Gastrocnemius medialis (tissue), 4 donors: ENCODE data around the gene CHRD.

Source experiments
- CTCF ChIP-seq, 5 experiments: fragments of 450-650 bp in 3 of 5; fragments of 200-600 bp in 2 of 5; sonication (generic) in 2 of 5; IDR thresholded peaks in 4 of 5; conservative IDR thresholded peaks in 1 of 5; 1 replicate in 4 of 5; 2 replicates in 1 of 5; pipeline ENCODE4 v1.5.1; 2016 to 2019; ENCODE audit warnings: antibody characterized with exemption in 5 of 5, mild to moderate bottlenecking in 3 of 5, moderate library complexity in 3 of 5
- POLR2A ChIP-seq, 2 donors: fragments of 450-650 bp; IDR thresholded peaks; one replicate each; pipeline ENCODE4 v1.6.1; 2017; ENCODE audit warnings: antibody characterized with exemption in 2 of 2, mild to moderate bottlenecking in 2 of 2, moderate library complexity in 2 of 2

DNA sequence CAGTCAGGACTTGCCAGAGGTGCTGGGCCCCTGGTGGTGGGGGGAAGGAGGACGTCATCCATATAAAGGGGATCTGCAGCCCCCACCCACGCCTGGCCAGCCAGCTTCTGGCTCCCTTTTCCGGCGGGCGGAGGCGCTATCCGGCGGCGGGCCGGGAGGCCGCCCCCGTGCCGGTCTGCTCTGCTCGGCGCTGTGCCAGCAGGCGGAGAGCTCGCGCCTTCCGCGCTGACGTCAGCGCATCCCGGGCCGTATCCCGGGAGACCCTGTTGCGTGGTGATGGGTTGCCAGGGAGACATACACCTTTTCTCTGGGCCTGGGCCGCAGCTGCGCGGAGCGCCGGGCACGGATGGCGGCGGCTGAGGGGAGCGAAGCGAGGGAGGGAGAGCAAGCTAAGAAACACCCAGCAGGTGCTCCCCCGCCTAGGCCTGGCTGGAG lies 41.3 kb upstream of the CHRD start:
- peak in 2 of 5 experiments; percentile 30 to 43 for TF ChIP-seq CTCF (IDR thresholded peaks at IDR 0.05 in 4 of 5, conservative IDR thresholded peaks at IDR 0.05 in 1 of 5)
- peak in 1 of 2 donors; percentile 30 for TF ChIP-seq POLR2A (IDR thresholded peaks at IDR 0.05)
